Fibroblast of skin of abdomen (primary cell): Measurements from ENCODE around the gene BRDT. TPM values are rescaled to one million over a fixed set of nuclear protein-coding genes. Genes with fewer than 3 reads are reported as not detected.
A peak's percentile ranks its signal among the peaks of the same experiment; 100 is the strongest.

Source experiments
- DNase-seq: peaks from one replicate; pipeline ENCODE4 v3.0.0-alpha.2; 2013
- polyA plus RNA-seq, 2 experiments: library from polyadenylated mRNA; unstranded; fragments of 120-200 nt; gene quantifications; one replicate each; pipeline ENCODE4 v1.2.1, GENCODE V29; 2013; ENCODE audit not compliant: insufficient read length in 2 of 2

BRDT gene
- not detected for polyA plus RNA-seq (2013, experiment 1 of 2; ENCODE audit: insufficient read length)
- not detected for polyA plus RNA-seq (2013, experiment 2 of 2; ENCODE audit: insufficient read length)

GRCh38 chr1:91949356-91949699 is at the start of gene BRDT:
Gene BRDT, plus strand, starts transcription at chr1:91949401. Its CDS starts 13,354 bp downstream, at chr1:91962755.
- no peak for DNase-seq

- peak; percentile 94 for DNase-seq
Observed at GRCh38 chr1:91900562-91900961, 48.6 kb upstream of the BRDT start.

GRCh38 chr1:91901231-91901630 is 48.0 kb upstream of the BRDT start:
- peak; percentile 44 for DNase-seq

GRCh38 chr1:91912266-91912665 is 36.9 kb upstream of the BRDT start:
- DNase-seq, result peak; percentile 36

GRCh38 chr1:91913018-91913417 is 36.2 kb upstream of the BRDT start:
- no peak for DNase-seq

GRCh38 chr1:91916046-91916445 is 33.2 kb upstream of the BRDT start:
- DNase-seq, result no peak

GRCh38 chr1:91916811-91917460 is 32.3 kb upstream of the BRDT start:
- no peak for DNase-seq

- DNase-seq, result no peak
Observed at GRCh38 chr1:91919962-91920361, 29.2 kb upstream of the BRDT start.

GRCh38 chr1:91924146-91924545 is 25.1 kb upstream of the BRDT start:
- DNase-seq, result peak; percentile 79

GRCh38 chr1:91925644-91926435 is 23.4 kb upstream of the BRDT start:
- DNase-seq, result no peak

GRCh38 chr1:91928026-91928425 is 21.2 kb upstream of the BRDT start:
- no peak for DNase-seq

GRCh38 chr1:91929250-91929649 is 20.0 kb upstream of the BRDT start:
- DNase-seq, result peak; percentile 22

GRCh38 chr1:91937613-91938012 is 11.6 kb upstream of the BRDT start:
- no peak for DNase-seq

- DNase-seq, result no peak
Observed at GRCh38 chr1:91940496-91940895, 8.7 kb upstream of the BRDT start.

- DNase-seq, result no peak
Observed at GRCh38 chr1:91944087-91944486, 5.1 kb upstream of the BRDT start.

- DNase-seq, result no peak
Observed at GRCh38 chr1:91948097-91948496, 1.1 kb upstream of the BRDT start.

GRCh38 chr1:91948501-91949355 is 473 bp upstream of the BRDT start:
- no peak for DNase-seq

- DNase-seq, result no peak
Observed at GRCh38 chr1:91952187-91952586, 3.0 kb downstream of the BRDT start.

- DNase-seq, result no peak
Observed at GRCh38 chr1:91958926-91959325, 9.7 kb downstream of the BRDT start.

- DNase-seq, result no peak
Observed at GRCh38 chr1:91968334-91968733, 19.1 kb downstream of the BRDT start.

GRCh38 chr1:91979383-91979782 is 30.2 kb downstream of the BRDT start:
- no peak for DNase-seq

- no peak for DNase-seq
Observed at GRCh38 chr1:91980663-91981062, 31.5 kb downstream of the BRDT start.

- no peak for DNase-seq
Observed at GRCh38 chr1:91981996-91982609, 32.9 kb downstream of the BRDT start.
